BLaER1 (cell line): Measurements from ENCODE around the gene CARD10.
A peak's percentile ranks its signal among the peaks of the same experiment; 100 is the strongest.

Source experiments
- H3K27ac ChIP-seq: shearing (Covaris generic); formaldehyde crosslinking; 2 replicates; pipeline ENCODE4 v1.8.1; 2022
- H3K27me3 ChIP-seq: shearing (Covaris generic); formaldehyde crosslinking; 2 replicates; pipeline ENCODE4 v1.8.1; 2022
- H3K36me3 ChIP-seq: shearing (Covaris generic); formaldehyde crosslinking; 2 replicates; pipeline ENCODE4 v1.8.1; 2022
- H3K4me1 ChIP-seq: shearing (Covaris generic); formaldehyde crosslinking; 2 replicates; pipeline ENCODE4 v1.8.1; 2022
- H3K4me2 ChIP-seq: shearing (Covaris generic); formaldehyde crosslinking; 2 replicates; pipeline ENCODE4 v1.8.1; 2022
- H3K4me3 ChIP-seq: shearing (Covaris generic); formaldehyde crosslinking; 2 replicates; pipeline ENCODE4 v1.8.1; 2022
- H3K9ac ChIP-seq: shearing (Covaris generic); formaldehyde crosslinking; 2 replicates; pipeline ENCODE4 v1.8.1; 2022
- H3K9me3 ChIP-seq: shearing (Covaris generic); formaldehyde crosslinking; 2 replicates; pipeline ENCODE4 v1.8.1; 2022
- H4K20me1 ChIP-seq: shearing (Covaris generic); formaldehyde crosslinking; 2 replicates; pipeline ENCODE4 v1.8.1; 2022
- Cebpa-rat ChIP-seq: shearing (Covaris generic); IDR thresholded peaks from 2 replicates; pipeline ENCODE4 v1.8.1; 2022

The CARD10 gene

GRCh38 chr22:37498289-37498909 lies 20.8 kb downstream of the CARD10 start:
- Histone ChIP-seq H3K27ac (no peak overlapping the region), H3K4me1 (peaks cover 28% of the 10 kb centered on the region), H3K36me3 (no peaks in the 10 kb centered on the region), H3K4me2 (peak overlapping the region; percentile 24; the same call in 1 of the 2 replicates), H3K4me3 (no peak overlapping the region), H3K9ac (no peak overlapping the region), H3K27me3 (no peaks in the 10 kb centered on the region), H3K9me3 (no peaks in the 10 kb centered on the region), H4K20me1 (no peaks in the 10 kb centered on the region)
- no peak for TF ChIP-seq Cebpa-rat

GRCh38 chr22:37497062-37497599 lies 22.1 kb downstream of the CARD10 start:
- no peaks in the 10 kb centered on the region for H3K9me3 ChIP-seq
- H3K4me3 ChIP-seq = no peak overlapping the region
- H3K9ac ChIP-seq = no peak overlapping the region
- H3K27ac ChIP-seq = no peak overlapping the region
- H3K27me3 ChIP-seq = no peaks in the 10 kb centered on the region
- H4K20me1 ChIP-seq = no peaks in the 10 kb centered on the region
- H3K4me1 ChIP-seq = peaks cover 35% of the 10 kb centered on the region
- no peaks in the 10 kb centered on the region for H3K36me3 ChIP-seq
- no peak overlapping the region for H3K4me2 ChIP-seq
- no peak for TF ChIP-seq Cebpa-rat

GRCh38 chr22:37496651-37497050 lies 22.6 kb downstream of the CARD10 start:
- Histone ChIP-seq H3K36me3 (no peaks in the 10 kb centered on the region), H3K4me1 (peaks cover 40% of the 10 kb centered on the region), H3K4me2 (no peak overlapping the region), H4K20me1 (no peaks in the 10 kb centered on the region), H3K4me3 (no peak overlapping the region), H3K9ac (no peak overlapping the region), H3K27me3 (no peaks in the 10 kb centered on the region), H3K27ac (no peak overlapping the region), H3K9me3 (no peaks in the 10 kb centered on the region)
- TF ChIP-seq Cebpa-rat = no peak

GRCh38 chr22:37493979-37494378 lies 25.2 kb downstream of the CARD10 start:
- H3K9me3 ChIP-seq = no peaks in the 10 kb centered on the region
- H3K9ac ChIP-seq = no peak overlapping the region
- H3K36me3 ChIP-seq = no peaks in the 10 kb centered on the region
- H3K27me3 ChIP-seq = no peaks in the 10 kb centered on the region
- H4K20me1 ChIP-seq = no peaks in the 10 kb centered on the region
- no peak overlapping the region for H3K4me2 ChIP-seq
- no peak overlapping the region for H3K4me3 ChIP-seq
- no peak overlapping the region for H3K27ac ChIP-seq
- peaks cover 38% of the 10 kb centered on the region for H3K4me1 ChIP-seq
- TF ChIP-seq Cebpa-rat = no peak

- H3K9ac ChIP-seq = no peak overlapping the region
- 0 out of 2 replicates have a peak overlapping the region, but pooled peaks have one; percentile 5 for H3K4me2 ChIP-seq
- H3K36me3 ChIP-seq = no peaks in the 10 kb centered on the region
- H3K9me3 ChIP-seq = no peaks in the 10 kb centered on the region
- no peaks in the 10 kb centered on the region for H3K27me3 ChIP-seq
- H4K20me1 ChIP-seq = no peaks in the 10 kb centered on the region
- H3K27ac ChIP-seq = no peak overlapping the region
- TF ChIP-seq Cebpa-rat = no peak
- H3K4me1 ChIP-seq = peaks cover 44% of the 10 kb centered on the region
- H3K4me3 ChIP-seq = no peak overlapping the region
These were observed 26.5 kb downstream of the CARD10 start for GRCh38 chr22:37492428-37493344.

GRCh38 chr22:37491559-37492427 lies 27.4 kb downstream of the CARD10 start:
- H3K4me1 ChIP-seq = peaks cover 52% of the 10 kb centered on the region
- no peaks in the 10 kb centered on the region for H4K20me1 ChIP-seq
- H3K4me3 ChIP-seq = no peak overlapping the region
- no peaks in the 10 kb centered on the region for H3K9me3 ChIP-seq
- H3K27me3 ChIP-seq = no peaks in the 10 kb centered on the region
- H3K4me2 ChIP-seq = peak overlapping the region; percentile 5; the same call in 1 of the 2 replicates
- no peak overlapping the region for H3K9ac ChIP-seq
- no peaks in the 10 kb centered on the region for H3K36me3 ChIP-seq
- no peak for TF ChIP-seq Cebpa-rat
- no peak overlapping the region for H3K27ac ChIP-seq

- no peak for TF ChIP-seq Cebpa-rat
- Histone ChIP-seq H3K36me3 (no peaks in the 10 kb centered on the region), H3K4me2 (no peak overlapping the region), H3K9me3 (no peaks in the 10 kb centered on the region), H3K4me1 (peaks cover 59% of the 10 kb centered on the region), H3K27me3 (no peaks in the 10 kb centered on the region), H4K20me1 (no peaks in the 10 kb centered on the region), H3K4me3 (no peak overlapping the region), H3K27ac (no peak overlapping the region), H3K9ac (no peak overlapping the region)
These were observed 28.1 kb downstream of the CARD10 start for GRCh38 chr22:37491106-37491505.

- no peak overlapping the region for H3K9ac ChIP-seq
- no peak overlapping the region for H3K4me2 ChIP-seq
- no peak overlapping the region for H3K4me3 ChIP-seq
- H4K20me1 ChIP-seq = no peaks in the 10 kb centered on the region
- H3K36me3 ChIP-seq = no peaks in the 10 kb centered on the region
- no peak overlapping the region for H3K27ac ChIP-seq
- H3K9me3 ChIP-seq = no peaks in the 10 kb centered on the region
- TF ChIP-seq Cebpa-rat = no peak
- no peaks in the 10 kb centered on the region for H3K27me3 ChIP-seq
- peaks cover 68% of the 10 kb centered on the region for H3K4me1 ChIP-seq
These were observed 29.2 kb downstream of the CARD10 start for GRCh38 chr22:37489983-37490382.

- Histone ChIP-seq H3K4me3 (no peak overlapping the region), H3K4me2 (peak overlapping the region; percentile 99), H3K9ac (no peak overlapping the region), H3K27me3 (no peaks in the 10 kb centered on the region), H3K9me3 (no peaks in the 10 kb centered on the region), H4K20me1 (no peaks in the 10 kb centered on the region), H3K4me1 (peaks cover 76% of the 10 kb centered on the region), H3K27ac (no peak overlapping the region), H3K36me3 (no peaks in the 10 kb centered on the region)
- TF ChIP-seq Cebpa-rat = no peak
These were observed 30.7 kb downstream of the CARD10 start for GRCh38 chr22:37488337-37489135.
